Measurements from ENCODE around the gene CCL26.
A peak's percentile ranks its signal among the peaks of the same experiment; 100 is the strongest.
"Not testable (repeated sequence)": the region's sequence is repeated elsewhere in the genome, so short reads cannot be mapped to it uniquely, and the experiment has no call there.

The CCL26 gene

GRCh38 chr7:75792567-75792966 is 20.6 kb upstream of the CCL26 start:
- not testable (repeated sequence) for DNase-seq (ENCODE audit: low spot score)

GRCh38 chr7:75789361-75789924 is 17.4 kb upstream of the CCL26 start:
- DNase-seq (ENCODE audit: low spot score): no peak

GRCh38 chr7:75788154-75788847 is 16.3 kb upstream of the CCL26 start:
- not testable (repeated sequence) for DNase-seq (ENCODE audit: low spot score)

GRCh38 chr7:75783058-75783457 is 11.0 kb upstream of the CCL26 start:
- DNase-seq (ENCODE audit: low spot score): not testable (repeated sequence)

- not testable (repeated sequence) for DNase-seq (ENCODE audit: low spot score)
Measured at GRCh38 chr7:75780647-75781273, 8.7 kb upstream of the CCL26 start.

GRCh38 chr7:75779516-75779915 is 7.5 kb upstream of the CCL26 start:
- DNase-seq (ENCODE audit: low spot score): not testable (repeated sequence)

GRCh38 chr7:75779035-75779434 is 7.0 kb upstream of the CCL26 start:
- DNase-seq (ENCODE audit: low spot score): not testable (repeated sequence)

GRCh38 chr7:75776295-75776971 is 4.4 kb upstream of the CCL26 start:
- peak; percentile 69 for DNase-seq (ENCODE audit: low spot score)

- DNase-seq (ENCODE audit: low spot score): not testable (repeated sequence)
Measured at GRCh38 chr7:75773958-75774357, 1.9 kb upstream of the CCL26 start.

GRCh38 chr7:75771224-75771623 is 787 bp downstream of the CCL26 start:
- no peak for DNase-seq (ENCODE audit: low spot score)

- peak; percentile 48 for DNase-seq (ENCODE audit: low spot score)
Measured at GRCh38 chr7:75762350-75762917, 9.6 kb downstream of the CCL26 start.

GRCh38 chr7:75761801-75762200 is 10.2 kb downstream of the CCL26 start:
- not testable (repeated sequence) for DNase-seq (ENCODE audit: low spot score)

GRCh38 chr7:75758491-75758890 is 13.5 kb downstream of the CCL26 start:
- DNase-seq (ENCODE audit: low spot score): no peak

GRCh38 chr7:75757860-75758259 is 14.2 kb downstream of the CCL26 start:
- no peak for DNase-seq (ENCODE audit: low spot score)

GRCh38 chr7:75756991-75757676 is 14.9 kb downstream of the CCL26 start:
- DNase-seq (ENCODE audit: low spot score): no peak

- no peak for DNase-seq (ENCODE audit: low spot score)
Measured at GRCh38 chr7:75756206-75756990, 15.6 kb downstream of the CCL26 start.

GRCh38 chr7:75743455-75743859 is 28.6 kb downstream of the CCL26 start:
- DNase-seq (ENCODE audit: low spot score): no peak

- DNase-seq (ENCODE audit: low spot score): no peak
Measured at GRCh38 chr7:75740846-75741497, 31.0 kb downstream of the CCL26 start.

- DNase-seq (ENCODE audit: low spot score): no peak
Measured at GRCh38 chr7:75739796-75740672, 32.0 kb downstream of the CCL26 start.
